Liver (tissue), 9 donors: ENCODE measurements around the gene SLC2A14. TPM values are rescaled to one million over a fixed set of nuclear protein-coding genes. Genes with fewer than 3 reads are reported as not detected.

Experiments used
- DNase-seq: peaks from one replicate; pipeline ENCODE4 v3.0.0-alpha.2; 2017; ENCODE audit warnings: low spot score
- H3K27ac ChIP-seq, 2 donors: one replicate each; pipeline ENCODE4 v1.7.0; 2013; ENCODE audit warnings: inconsistent platforms in 2 of 2, low read length in 2 of 2, control low read depth in 1 of 2, low read depth in 1 of 2, mild to moderate bottlenecking in 1 of 2
- H3K27me3 ChIP-seq, 4 donors: one replicate each; pipeline versions ENCODE4 v1.6.1 to v1.7.0; 2013; ENCODE audit warnings: low read length in 3 of 4, inconsistent platforms in 1 of 4, mild to moderate bottlenecking in 1 of 4, moderate library complexity in 1 of 4; ENCODE audit not compliant: control insufficient read depth in 4 of 4, insufficient read depth in 4 of 4
- H3K36me3 ChIP-seq, 4 donors: one replicate each; pipeline versions ENCODE4 v1.6.1 to v1.7.0; 2013; ENCODE audit warnings: low read length in 3 of 4, mild to moderate bottlenecking in 3 of 4, low read depth in 1 of 4, moderate library complexity in 1 of 4; ENCODE audit not compliant: control insufficient read depth in 4 of 4, insufficient read depth in 3 of 4
- H3K4me1 ChIP-seq, 4 donors: one replicate each; pipeline versions ENCODE4 v1.6.1 to v1.7.0; 2013; ENCODE audit warnings: low read length in 3 of 4, mild to moderate bottlenecking in 3 of 4, moderate library complexity in 1 of 4; ENCODE audit not compliant: control insufficient read depth in 4 of 4, insufficient read depth in 4 of 4
- H3K4me3 ChIP-seq, 3 donors: one replicate each; pipeline versions ENCODE4 v1.6.1 to v1.7.0; 2013; ENCODE audit warnings: low read length in 3 of 3, control low read depth in 1 of 3, low read depth in 1 of 3, mild to moderate bottlenecking in 1 of 3
- H3K9ac ChIP-seq, 2 donors: one replicate each; pipeline ENCODE4 v1.7.0; 2013; ENCODE audit warnings: low read length in 2 of 2, mild to moderate bottlenecking in 2 of 2, moderate library complexity in 2 of 2, control low read depth in 1 of 2, low read depth in 1 of 2
- H3K9me3 ChIP-seq, 4 donors: one replicate each; pipeline versions ENCODE4 v1.6.1 to v1.7.0; 2013; ENCODE audit warnings: low read length in 3 of 4; ENCODE audit not compliant: control insufficient read depth in 4 of 4
- EGR1 ChIP-seq, 2 donors: IDR thresholded peaks; 2 replicates each; pipeline ENCODE4 v1.6.1; 2016 to 2018; ENCODE audit warnings: antibody characterized with exemption in 2 of 2, low read depth in 2 of 2
- FOXA1 ChIP-seq: IDR thresholded peaks from 2 replicates; pipeline ENCODE4 v1.6.1; 2016; ENCODE audit warnings: antibody characterized with exemption
- FOXA2 ChIP-seq: IDR thresholded peaks from 2 replicates; pipeline ENCODE4 v1.6.1; 2016; ENCODE audit warnings: antibody characterized with exemption
- GABPA ChIP-seq, 2 donors: IDR thresholded peaks in 1 of 2; conservative IDR thresholded peaks in 1 of 2; 2 replicates each; pipeline ENCODE4 v1.6.1; 2016; ENCODE audit warnings: antibody characterized with exemption in 2 of 2, mild to moderate bottlenecking in 1 of 2, moderate library complexity in 1 of 2
- HNF4A ChIP-seq, 2 donors: conservative IDR thresholded peaks; 2 replicates each; pipeline ENCODE4 v1.6.1; 2016; ENCODE audit warnings: antibody characterized with exemption in 2 of 2, mild to moderate bottlenecking in 2 of 2
- HNF4G ChIP-seq: IDR thresholded peaks from 2 replicates; pipeline ENCODE4 v1.6.1; 2016; ENCODE audit warnings: antibody characterized with exemption
- JUND ChIP-seq, 2 donors: IDR thresholded peaks; 2 replicates each; pipeline ENCODE4 v1.6.1; 2016; ENCODE audit warnings: antibody characterized with exemption in 2 of 2
- NR2F2 ChIP-seq: IDR thresholded peaks from 2 replicates; pipeline ENCODE4 v1.6.1; 2016; ENCODE audit warnings: antibody characterized with exemption
- RAD21 ChIP-seq, 2 donors: IDR thresholded peaks; 2 replicates each; pipeline ENCODE4 v1.6.1; 2016; ENCODE audit warnings: antibody characterized with exemption in 2 of 2, mild to moderate bottlenecking in 2 of 2
- RXRA ChIP-seq, 2 donors: IDR thresholded peaks; 2 replicates each; pipeline ENCODE4 v1.6.1; 2017 to 2018; ENCODE audit warnings: antibody characterized with exemption in 2 of 2, mild to moderate bottlenecking in 1 of 2
- SP1 ChIP-seq: IDR thresholded peaks from 2 replicates; pipeline ENCODE4 v1.6.1; 2018; ENCODE audit warnings: antibody characterized with exemption, mild to moderate bottlenecking
- TAF1 ChIP-seq: conservative IDR thresholded peaks from 2 replicates; pipeline ENCODE4 v1.6.1; 2016; ENCODE audit warnings: antibody characterized with exemption, mild to moderate bottlenecking
- WGBS: extraction: QIAGEN DNeasy Blood & Tissue Kit; methylation state at CpG from one replicate; pipeline ENCODE4 v1.1.7; 2013; 5-methylcytosine and 5-hydroxymethylcytosine counted together
- polyA plus RNA-seq, 2 donors: library from polyadenylated mRNA; stranded (reverse) in 1 of 2; unstranded in 1 of 2; fragments of 200-250 nt in 1 of 2; fragments of >200 nt in 1 of 2; fragmentation: Nextera tagmentation in 1 of 2; extraction: Ambion mirVana in 1 of 2; gene quantifications; one replicate each; pipeline versions ENCODE4 v1.2.1 to v1.2.3, GENCODE V29; 2013 to 2015
- total RNA-seq, 2 donors: library from RNA; depleted of rRNA; stranded (reverse); fragments of >200 nt; gene quantifications; one replicate each; pipeline ENCODE4 v1.2.3, GENCODE V29; 2014
- TF ChIP-seq, protein P1 (sequence below): IDR thresholded peaks from 2 replicates; pipeline ENCODE4 v1.6.1; 2016; ENCODE audit warnings: antibody characterized with exemption
- TF ChIP-seq, protein P2 (sequence below): fragments of 150-350 bp; IDR thresholded peaks from 2 replicates; pipeline ENCODE4 v1.5.1; 2017; ENCODE audit warnings: improper control_type of control experiment, low read depth, low read length; ENCODE audit not compliant: missing input control
- TF ChIP-seq, protein P3 (sequence below): IDR thresholded peaks from 2 replicates; pipeline ENCODE4 v1.6.1; 2016; ENCODE audit warnings: antibody characterized with exemption, mild to moderate bottlenecking
- TF ChIP-seq, protein P4 (sequence below): IDR thresholded peaks from 2 replicates; pipeline ENCODE4 v1.6.1; 2016; ENCODE audit warnings: antibody characterized with exemption
- TF ChIP-seq, protein P5 (sequence below): IDR thresholded peaks from 2 replicates; pipeline ENCODE4 v1.6.1; 2016; ENCODE audit warnings: antibody characterized with exemption
- donor health status: healthy.
- donor health status: healthy.
- donor health status: healthy.
- donor health status: healthy.
- donor health status: healthy.

The SLC2A14 gene
- total and polyA plus RNA-seq, 4 donors: 22.7 TPM; not detected in 3

DNA sequence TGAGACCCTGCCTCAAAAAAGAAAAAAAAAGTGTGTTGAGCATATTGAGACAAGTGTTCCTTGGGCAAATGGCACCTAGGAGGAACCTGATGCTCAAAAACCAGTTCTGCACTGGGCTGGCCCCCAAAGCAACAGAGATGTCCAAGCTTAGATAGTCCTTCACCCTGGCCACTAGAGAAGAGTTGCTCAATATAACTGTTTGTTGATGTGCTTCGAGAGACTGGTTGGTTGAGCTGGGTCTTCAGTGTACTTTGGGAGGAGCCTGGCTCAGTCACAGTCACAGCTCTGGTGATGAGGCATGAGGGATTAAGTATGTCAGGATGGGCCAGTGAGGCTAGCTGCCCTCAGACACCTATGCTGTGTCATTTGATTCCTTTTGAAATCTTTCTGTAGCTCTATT lies 38.0 kb downstream of the SLC2A14 start:
- no peak overlapping the region for H3K27ac ChIP-seq
- TF ChIP-seq HNF4G (no peak), SP1 (no peak), HNF4A (conservative IDR thresholded peaks at IDR 0.05) (no peak), GABPA (IDR thresholded peaks at IDR 0.05 in 1 of 2, conservative IDR thresholded peaks at IDR 0.05 in 1 of 2) (no peak), TAF1 (no peak), FOXA1 (no peak), RAD21 (IDR thresholded peaks at IDR 0.05) (no peak), JUND (IDR thresholded peaks at IDR 0.05) (no peak)
- TF ChIP-seq, protein P1, sequence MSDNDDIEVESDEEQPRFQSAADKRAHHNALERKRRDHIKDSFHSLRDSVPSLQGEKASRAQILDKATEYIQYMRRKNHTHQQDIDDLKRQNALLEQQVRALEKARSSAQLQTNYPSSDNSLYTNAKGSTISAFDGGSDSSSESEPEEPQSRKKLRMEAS: no peak
- TF ChIP-seq, protein P2, sequence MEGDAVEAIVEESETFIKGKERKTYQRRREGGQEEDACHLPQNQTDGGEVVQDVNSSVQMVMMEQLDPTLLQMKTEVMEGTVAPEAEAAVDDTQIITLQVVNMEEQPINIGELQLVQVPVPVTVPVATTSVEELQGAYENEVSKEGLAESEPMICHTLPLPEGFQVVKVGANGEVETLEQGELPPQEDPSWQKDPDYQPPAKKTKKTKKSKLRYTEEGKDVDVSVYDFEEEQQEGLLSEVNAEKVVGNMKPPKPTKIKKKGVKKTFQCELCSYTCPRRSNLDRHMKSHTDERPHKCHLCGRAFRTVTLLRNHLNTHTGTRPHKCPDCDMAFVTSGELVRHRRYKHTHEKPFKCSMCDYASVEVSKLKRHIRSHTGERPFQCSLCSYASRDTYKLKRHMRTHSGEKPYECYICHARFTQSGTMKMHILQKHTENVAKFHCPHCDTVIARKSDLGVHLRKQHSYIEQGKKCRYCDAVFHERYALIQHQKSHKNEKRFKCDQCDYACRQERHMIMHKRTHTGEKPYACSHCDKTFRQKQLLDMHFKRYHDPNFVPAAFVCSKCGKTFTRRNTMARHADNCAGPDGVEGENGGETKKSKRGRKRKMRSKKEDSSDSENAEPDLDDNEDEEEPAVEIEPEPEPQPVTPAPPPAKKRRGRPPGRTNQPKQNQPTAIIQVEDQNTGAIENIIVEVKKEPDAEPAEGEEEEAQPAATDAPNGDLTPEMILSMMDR: no peak
- TF ChIP-seq, protein P3, sequence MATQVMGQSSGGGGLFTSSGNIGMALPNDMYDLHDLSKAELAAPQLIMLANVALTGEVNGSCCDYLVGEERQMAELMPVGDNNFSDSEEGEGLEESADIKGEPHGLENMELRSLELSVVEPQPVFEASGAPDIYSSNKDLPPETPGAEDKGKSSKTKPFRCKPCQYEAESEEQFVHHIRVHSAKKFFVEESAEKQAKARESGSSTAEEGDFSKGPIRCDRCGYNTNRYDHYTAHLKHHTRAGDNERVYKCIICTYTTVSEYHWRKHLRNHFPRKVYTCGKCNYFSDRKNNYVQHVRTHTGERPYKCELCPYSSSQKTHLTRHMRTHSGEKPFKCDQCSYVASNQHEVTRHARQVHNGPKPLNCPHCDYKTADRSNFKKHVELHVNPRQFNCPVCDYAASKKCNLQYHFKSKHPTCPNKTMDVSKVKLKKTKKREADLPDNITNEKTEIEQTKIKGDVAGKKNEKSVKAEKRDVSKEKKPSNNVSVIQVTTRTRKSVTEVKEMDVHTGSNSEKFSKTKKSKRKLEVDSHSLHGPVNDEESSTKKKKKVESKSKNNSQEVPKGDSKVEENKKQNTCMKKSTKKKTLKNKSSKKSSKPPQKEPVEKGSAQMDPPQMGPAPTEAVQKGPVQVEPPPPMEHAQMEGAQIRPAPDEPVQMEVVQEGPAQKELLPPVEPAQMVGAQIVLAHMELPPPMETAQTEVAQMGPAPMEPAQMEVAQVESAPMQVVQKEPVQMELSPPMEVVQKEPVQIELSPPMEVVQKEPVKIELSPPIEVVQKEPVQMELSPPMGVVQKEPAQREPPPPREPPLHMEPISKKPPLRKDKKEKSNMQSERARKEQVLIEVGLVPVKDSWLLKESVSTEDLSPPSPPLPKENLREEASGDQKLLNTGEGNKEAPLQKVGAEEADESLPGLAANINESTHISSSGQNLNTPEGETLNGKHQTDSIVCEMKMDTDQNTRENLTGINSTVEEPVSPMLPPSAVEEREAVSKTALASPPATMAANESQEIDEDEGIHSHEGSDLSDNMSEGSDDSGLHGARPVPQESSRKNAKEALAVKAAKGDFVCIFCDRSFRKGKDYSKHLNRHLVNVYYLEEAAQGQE: no peak
- TF ChIP-seq, protein P4, sequence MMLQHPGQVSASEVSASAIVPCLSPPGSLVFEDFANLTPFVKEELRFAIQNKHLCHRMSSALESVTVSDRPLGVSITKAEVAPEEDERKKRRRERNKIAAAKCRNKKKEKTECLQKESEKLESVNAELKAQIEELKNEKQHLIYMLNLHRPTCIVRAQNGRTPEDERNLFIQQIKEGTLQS: no peak
- TF ChIP-seq, protein P5, sequence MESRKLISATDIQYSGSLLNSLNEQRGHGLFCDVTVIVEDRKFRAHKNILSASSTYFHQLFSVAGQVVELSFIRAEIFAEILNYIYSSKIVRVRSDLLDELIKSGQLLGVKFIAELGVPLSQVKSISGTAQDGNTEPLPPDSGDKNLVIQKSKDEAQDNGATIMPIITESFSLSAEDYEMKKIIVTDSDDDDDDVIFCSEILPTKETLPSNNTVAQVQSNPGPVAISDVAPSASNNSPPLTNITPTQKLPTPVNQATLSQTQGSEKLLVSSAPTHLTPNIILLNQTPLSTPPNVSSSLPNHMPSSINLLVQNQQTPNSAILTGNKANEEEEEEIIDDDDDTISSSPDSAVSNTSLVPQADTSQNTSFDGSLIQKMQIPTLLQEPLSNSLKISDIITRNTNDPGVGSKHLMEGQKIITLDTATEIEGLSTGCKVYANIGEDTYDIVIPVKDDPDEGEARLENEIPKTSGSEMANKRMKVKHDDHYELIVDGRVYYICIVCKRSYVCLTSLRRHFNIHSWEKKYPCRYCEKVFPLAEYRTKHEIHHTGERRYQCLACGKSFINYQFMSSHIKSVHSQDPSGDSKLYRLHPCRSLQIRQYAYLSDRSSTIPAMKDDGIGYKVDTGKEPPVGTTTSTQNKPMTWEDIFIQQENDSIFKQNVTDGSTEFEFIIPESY: no peak

DNA sequence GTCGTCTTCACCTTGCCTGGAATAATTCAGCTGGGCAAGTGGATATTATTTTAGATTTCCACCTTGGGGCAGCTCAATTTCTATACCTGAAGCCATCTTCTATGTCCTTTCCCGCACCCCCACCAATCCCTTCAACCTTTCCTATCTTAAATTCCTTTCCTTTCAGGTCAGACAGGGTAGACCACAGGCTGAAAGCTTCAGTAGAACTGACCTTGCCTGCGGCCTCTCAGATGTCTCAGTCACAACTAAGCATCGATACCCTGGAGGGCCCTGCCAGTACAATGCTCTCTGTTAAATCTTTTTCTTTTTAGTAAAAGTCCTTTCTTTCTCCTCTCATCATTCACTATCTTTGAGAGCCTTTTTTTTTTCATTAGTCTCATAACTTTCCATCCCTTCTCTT lies 38.9 kb downstream of the SLC2A14 start:
- no peak overlapping the region for H3K4me3 ChIP-seq
- no peaks in the 10 kb centered on the region for H3K36me3 ChIP-seq
- no peak overlapping the region for H3K27ac ChIP-seq
- H3K9ac ChIP-seq: no peak overlapping the region
- H3K4me1 ChIP-seq: no peaks in the 10 kb centered on the region
- DNase-seq: no peak
- no peaks in the 10 kb centered on the region for H3K9me3 ChIP-seq
- WGBS: 90% methylated on average over 4 of the region's 4 CpGs
- no peaks in the 10 kb centered on the region for H3K27me3 ChIP-seq
- TF ChIP-seq FOXA2 (no peak), RXRA (IDR thresholded peaks at IDR 0.05) (no peak), NR2F2 (no peak), FOXA1 (no peak), HNF4G (no peak), GABPA (IDR thresholded peaks at IDR 0.05 in 1 of 2, conservative IDR thresholded peaks at IDR 0.05 in 1 of 2) (no peak), TAF1 (no peak), RAD21 (IDR thresholded peaks at IDR 0.05) (no peak), EGR1 (IDR thresholded peaks at IDR 0.05; ENCODE audit: low read depth in 2 of 2) (no peak)
- TF ChIP-seq, protein P5: no peak
- TF ChIP-seq, protein P3: no peak
- TF ChIP-seq, protein P4: no peak

More for the DNA sequence above, 38.0 kb downstream of the SLC2A14 start:
- 31% methylated on average over 1 of the region's 1 CpG for WGBS
- Histone ChIP-seq H3K4me1 (no peaks in the 10 kb centered on the region), H3K9ac (no peak overlapping the region), H3K4me3 (no peak overlapping the region), H3K36me3 (no peaks in the 10 kb centered on the region), H3K27me3 (no peaks in the 10 kb centered on the region), H3K9me3 (no peaks in the 10 kb centered on the region)
- no peak for DNase-seq
